Middle frontal gyrus (tissue), 1 donor: Measurements from ENCODE around the gene TMEM150C.

Source experiments
- DNase-seq: peaks from one replicate; pipeline ENCODE4 v3.0.0-alpha.2; 2015; ENCODE audit warnings: low spot score; ENCODE audit errors: extremely low spot score

TMEM150C gene

DNA sequence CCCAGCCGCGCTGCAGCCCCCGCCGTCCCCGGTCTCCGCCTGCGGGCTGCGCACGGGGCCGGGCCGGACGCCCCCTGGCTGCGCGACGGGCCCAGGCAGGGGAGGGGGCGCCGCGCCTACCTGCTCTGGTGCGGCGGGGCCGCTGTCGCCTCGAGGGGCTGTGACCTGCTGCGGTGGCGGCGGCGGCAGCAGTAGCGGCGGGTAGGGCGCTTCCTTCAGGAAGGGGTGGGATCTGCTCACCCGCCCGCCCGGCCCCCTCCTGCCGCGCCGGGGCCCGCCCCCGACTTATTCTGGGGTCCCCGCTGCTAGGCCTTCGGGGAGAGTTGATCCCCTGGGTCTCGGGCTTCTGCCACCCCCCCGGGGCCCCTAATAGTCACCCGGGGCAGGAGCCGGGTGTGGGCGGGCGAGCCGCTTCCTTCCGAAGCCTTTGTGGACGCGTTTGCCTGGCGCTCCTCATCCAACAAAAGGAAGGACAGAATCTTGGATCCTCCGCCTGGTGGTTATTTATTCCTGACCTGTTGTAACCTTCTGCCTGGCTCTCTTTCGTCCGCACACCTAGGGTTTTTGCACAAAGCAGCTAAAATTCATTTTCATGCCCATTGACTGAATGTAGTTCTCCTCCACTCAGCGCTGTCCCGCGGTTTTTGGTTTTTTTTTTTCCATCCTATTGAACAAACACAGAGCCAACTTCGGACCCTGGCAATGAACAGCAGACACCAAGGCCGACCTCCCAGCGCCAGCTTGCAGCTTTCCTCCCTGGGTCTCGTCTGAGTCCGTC lies at the start of gene TMEM150C:
Gene TMEM150C, minus strand, starts transcription at position 203 of the 778 bp plus-strand sequence. CDS start 57,331 bp downstream, outside the sequence.
- no peak for DNase-seq

DNA sequence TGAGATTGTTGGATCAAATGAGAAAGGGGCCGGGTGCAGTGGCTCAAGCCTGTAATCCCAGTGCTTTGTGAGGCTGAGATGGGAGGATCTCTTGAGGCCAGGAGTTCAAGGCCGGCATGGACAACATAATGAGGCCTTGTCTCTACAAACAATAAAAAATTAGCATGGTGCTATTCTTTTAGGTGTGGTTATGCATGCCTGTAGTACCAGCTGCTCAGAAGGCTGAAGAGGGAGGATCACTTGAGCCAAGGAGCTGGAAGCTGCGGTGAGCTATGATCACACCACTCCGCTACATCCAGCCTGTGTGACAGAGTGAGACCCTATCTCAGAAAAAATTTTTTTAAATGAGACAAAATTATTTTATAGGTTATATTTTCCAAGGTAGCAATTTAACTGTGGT lies 49.7 kb upstream of the TMEM150C start:
- DNase-seq = no peak

DNA sequence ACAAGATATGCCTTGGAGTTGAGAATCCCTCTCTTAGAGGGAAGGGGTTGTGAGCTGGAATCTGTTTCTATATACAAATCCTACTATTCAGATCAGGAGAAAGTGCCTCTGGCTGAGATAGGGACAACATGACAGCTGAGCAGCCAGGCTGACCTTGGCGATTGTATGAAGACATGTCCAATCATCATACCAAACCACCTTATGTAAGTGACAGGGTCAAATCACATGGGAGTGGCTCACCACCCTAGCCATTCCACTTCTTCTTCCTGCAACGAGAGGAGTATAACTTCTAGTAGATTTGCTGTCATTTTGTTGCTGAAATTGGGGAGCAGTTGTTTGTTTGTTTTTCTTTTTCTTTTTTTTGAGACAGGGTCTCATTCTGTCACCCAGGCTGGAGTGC lies 48.3 kb upstream of the TMEM150C start:
- DNase-seq = no peak

DNA sequence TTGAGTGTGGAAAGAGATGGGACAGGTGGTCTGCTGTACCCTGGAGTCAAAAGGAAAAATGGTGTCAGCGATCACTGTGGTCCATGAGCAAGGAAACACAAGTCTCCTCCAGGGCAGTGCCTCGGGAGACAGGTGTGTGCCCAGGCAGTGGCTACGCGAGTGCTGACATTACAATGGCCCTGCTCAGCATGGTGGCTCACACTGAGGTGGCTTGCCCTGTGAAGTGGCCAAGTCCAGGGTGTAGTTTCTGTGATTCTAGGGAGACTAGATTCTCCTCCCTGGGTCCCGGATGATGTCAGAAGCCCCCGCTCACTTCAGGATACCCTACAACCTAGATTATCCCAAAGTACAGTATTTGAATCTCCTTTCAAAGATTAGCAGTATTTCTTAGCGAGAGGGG lies 44.8 kb upstream of the TMEM150C start:
- no peak for DNase-seq

DNA sequence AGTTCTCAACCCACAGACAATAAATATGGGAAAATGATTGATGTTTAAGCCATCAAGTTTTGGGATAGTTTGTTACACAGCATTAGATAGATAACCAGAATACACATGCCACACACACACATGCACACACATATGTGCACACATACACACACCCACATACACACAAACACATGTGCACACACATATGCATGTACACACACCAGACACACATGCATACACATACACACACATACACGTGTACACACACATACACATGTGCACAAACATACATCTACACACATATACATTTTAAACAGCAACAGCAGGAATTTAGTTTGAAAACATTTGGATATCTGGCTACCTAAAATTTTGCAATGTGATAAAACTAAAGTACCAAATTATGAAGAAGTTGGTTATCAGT lies 42.7 kb upstream of the TMEM150C start:
- no peak for DNase-seq

DNA sequence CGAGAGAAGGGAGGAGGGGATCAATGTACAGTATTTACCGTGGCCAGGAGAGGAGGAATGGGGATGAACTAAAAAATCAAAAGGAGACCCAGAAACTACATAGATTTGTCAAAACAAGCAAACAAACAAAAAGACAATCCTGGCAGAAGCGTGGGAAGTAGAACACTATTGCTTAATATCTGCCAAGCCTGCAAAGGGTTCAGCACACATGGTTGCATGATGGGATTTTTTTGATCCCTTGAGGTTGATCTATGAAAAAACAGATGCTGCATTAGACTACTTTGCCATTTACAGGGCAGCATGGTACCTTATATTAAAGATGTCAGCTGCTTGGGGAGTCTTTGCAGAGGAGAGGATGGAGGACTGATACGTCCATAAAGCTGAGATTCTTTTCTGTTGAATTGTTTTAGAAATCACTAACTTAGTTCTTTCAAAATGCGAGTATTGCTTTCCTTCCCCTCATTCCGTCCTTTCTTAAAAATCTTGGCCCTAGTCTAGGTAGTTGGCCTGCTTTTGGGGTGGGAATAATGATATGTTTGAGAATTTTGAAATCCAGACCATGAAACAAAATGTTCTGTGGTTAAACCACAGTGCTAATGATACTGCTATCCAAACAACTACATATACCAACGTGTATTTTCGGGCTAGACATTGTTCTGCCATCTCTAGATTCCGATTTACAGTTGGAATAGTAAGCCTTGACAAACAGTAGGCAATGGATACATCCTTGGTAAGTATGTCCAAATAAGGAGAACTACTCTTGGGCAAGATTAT lies 39.6 kb upstream of the TMEM150C start:
- DNase-seq = no peak

DNA sequence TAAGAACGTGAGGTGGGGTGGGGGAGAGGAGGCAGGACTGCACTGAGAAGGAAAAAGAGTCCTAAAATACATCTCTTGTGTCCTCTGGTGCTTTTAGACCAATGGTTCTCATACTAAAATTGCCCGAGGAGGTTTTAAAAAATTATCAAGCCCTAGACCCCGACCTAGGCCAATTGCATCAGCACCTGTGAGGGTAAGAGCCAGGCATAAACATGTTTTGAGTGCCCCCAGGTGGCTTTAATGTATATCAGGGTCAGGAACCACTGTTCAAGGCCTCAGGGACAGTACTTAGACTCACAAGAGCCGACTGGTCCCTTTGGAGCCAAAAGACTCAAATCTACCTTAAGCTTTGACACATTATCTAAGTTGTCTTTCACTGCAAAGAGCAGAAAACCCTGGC lies 37.5 kb upstream of the TMEM150C start:
- no peak for DNase-seq

DNA sequence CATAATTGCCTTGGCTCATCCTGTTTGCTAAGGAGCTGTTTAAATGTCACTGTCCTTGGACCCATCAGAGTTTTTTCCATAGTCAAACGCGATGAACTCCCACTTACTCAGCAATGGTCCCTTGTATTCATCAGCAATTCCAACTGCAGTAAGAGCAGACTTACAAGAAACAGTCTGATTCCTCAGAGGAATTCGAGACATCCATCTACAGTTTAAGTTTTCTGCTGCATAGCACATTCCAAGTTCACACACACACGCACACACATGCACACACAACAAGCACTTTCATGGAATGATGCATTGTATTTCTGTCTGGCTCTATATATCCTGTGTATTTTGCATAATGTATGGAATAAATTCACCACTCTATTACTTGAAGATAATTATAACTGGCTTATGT lies 32.7 kb upstream of the TMEM150C start:
- no peak for DNase-seq

DNA sequence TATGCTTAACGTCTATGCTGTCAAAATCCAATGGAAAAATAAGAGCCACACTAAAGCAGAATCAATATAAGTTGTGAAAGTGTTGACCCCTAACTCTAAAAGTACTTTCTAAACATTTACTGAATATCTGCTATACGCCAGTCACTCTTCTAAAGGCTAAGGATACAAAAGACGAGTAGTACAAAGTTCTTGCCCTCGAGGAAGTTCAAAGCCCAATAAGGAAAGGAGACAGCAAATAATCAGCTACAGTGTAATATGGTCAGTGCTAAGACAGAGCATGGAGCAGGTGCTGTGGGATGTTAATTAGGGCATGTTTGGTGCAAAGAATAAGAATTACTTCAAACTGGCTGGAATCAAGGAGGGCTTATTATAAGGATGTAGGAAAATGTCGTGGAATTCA lies 31.6 kb upstream of the TMEM150C start:
- no peak for DNase-seq

DNA sequence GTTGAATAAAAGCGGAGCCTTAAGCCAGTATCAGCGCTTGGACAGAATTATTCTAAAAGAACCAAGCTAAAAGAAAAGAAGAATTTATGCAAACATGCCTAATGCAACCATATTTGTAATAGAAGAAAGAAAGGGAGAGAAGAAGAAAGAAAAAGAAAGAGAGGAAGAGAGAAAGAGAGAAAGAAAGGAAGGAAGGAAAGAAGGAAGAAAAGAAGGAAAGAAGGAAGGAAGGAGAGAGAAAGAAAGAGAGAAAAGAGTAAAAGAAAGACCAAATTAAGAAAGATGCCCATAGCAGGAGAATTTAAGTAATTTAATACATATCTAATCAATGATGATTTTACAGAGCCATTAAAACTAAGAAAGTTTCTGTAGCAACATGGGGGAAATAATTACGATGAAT lies 30.9 kb upstream of the TMEM150C start:
- no peak for DNase-seq

DNA sequence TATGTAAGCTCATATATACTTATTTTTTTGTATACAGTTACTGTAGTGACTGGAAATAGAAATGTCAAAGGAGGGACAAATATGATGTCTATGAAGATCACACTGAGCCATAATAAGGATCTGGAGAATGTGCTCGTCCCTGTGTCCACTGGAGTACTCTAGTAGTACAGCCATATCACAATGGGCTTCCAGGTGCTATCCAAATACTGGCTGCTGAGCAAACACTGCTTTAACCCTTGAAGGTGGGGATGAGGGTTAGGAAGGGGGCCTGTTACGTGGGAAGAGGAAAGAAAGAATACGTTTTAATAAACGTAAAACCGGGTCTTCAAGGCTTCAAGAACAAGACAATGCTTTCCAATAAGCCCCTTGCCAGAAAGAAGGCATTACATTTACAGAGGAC lies 29.8 kb upstream of the TMEM150C start:
- no peak for DNase-seq

DNA sequence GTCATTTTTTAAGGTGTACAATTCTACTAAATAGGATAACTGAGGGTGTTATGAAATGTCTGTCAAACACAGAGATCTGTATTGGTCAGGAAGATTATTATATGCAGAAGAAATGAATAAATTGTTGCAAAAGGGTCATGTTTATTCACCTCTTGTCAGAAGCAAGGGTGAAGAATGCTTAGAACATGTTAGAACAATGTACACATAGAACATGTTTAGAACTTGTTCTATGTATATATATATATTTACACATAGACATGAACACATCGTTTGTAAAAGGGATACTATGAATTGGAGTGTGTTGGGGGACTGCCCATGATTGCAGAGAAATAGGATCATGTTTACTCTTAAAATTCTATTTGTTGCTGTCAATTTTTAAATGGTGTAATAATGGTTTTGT lies 28.0 kb upstream of the TMEM150C start:
- no peak for DNase-seq

DNA sequence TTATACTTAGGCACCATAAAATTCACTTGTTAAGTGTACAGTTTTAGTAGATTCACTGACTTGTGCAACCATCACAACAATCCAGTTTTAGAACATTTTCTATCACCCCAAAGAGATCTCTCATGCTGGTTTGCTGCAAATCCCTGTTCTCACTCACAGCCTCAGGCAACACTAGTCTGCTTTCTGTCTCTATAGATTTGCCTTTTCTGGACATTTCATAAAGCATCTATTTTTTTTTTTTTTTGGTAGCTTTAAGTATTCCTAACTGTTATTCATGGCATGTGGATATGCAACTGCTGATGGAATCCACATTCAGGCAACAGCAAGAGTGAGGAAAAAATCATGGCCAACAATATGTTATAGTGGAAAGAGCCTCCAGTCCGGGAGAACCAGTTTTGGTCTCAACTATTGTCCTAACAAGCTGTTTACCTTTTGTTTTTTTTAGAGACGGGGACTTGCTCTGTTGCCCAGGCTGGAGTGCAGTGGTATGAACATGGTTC lies 27.0 kb upstream of the TMEM150C start:
- no peak for DNase-seq

DNA sequence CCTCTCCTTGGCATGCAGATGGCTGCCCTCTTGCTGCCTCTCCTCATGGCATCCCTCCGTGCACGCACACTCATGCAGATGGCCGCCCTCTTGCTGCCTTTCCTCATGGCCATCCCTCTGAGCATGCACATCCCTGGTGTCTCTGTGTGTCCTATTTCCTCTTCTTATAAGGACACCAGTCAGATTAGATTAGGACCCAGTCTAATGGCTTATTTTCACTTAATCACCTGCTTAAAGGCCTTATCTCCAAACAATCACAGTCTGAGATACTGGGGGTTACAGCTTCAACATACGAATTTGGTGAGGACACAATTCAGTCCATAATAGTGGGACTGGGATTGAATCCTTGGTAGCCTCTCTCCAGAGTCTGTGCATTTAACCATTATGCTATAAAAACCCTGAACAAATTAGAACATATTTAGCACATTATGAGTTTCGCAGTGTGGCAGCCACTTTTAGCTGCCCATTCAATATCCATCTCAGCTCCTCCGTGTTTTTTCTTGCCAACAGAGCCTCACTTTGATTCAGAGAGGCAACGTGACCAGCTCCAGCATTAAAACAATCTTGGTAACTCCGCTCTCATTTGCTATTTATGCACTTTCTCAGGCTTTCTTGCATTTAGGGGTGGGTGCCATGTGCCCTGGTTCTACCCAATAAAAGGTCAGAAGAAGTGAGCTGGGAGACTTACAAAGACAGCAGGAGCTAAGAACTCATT lies 26.2 kb upstream of the TMEM150C start:
- no peak for DNase-seq

DNA sequence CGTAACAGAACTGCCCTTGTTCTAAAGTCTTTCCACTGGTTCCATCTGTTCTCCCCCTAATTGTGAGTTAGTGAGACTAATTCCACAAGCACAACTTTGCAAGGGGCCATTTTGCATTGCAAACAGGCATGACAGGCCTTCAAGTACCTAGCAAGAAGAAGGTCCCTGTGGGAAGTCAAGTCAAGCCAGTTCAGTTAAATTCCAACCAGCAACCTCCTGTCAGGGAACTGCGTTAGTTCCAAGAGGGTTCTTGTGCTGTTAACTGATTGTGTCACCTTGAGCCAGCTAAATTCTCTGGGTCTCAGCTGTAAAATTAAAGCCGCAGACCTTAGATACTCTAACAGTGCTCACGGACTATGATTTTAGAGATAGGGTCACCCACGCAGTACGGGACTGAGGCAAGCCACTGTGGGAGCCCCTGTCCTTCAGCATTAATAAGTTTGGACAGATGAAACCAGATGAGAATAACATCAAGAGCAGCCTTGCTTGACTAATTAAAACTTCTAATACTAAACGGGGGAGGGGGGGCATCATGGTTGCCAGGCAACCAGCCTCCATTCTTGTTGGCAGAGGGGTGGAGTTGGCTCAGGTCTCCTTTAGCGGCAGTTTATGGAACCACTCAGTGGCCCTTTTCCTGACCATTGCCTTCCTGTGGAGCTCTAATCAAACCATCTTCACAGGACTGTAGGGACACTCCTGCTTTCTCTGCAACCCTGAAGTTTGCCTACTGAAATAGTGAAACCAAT lies 24.1 kb upstream of the TMEM150C start:
- DNase-seq = no peak

DNA sequence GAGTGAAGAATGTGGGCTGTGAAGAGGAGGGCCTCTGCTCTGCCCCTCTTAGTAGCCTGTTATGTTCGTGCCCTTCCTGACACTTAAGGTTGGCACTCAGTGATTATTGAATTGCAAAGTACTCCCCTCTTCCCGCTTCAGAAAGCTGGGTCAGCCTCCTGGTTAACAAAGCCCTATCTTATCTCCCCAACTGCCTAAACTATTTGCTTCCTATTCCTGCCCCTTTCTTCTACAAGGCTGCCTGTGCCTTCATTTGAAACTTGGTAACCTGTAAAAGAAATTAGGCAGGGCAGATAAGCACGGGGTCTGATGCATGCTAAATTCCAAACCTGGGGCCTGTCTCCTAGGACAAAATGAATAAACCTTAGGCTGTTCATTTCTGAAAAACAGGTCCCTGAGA lies 23.1 kb upstream of the TMEM150C start:
- no peak for DNase-seq

DNA sequence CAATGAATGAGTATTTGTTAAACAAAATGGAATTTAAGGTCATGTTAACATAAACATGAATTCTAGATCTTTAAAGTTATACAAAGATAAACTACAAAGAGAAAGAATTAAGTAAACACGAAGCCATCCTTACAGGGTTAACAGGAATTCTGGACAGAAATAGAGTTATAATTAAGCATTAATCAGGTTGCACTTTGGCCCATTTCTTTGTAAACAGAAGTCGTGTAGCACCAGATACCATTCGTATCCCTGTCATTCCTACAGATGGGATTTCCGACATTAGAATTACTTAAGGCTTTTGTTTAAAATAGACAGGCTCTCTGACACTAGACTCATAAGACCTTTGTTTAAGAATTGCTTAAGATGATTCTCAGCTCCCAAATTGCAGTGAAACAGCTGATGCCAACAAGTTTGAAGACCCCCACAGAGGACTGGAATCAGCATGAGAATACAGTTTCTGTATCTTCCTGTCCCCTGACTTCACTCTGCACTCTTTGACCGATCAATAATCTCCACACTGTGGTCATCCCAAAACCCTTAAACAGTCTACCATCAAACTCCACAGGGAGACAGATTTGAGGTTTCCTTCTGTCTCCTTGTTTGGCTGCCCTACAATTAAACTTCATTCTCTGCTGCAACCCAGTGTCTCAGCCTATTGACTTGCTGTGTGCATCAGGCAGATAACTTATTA lies 22.3 kb upstream of the TMEM150C start:
- no peak for DNase-seq

DNA sequence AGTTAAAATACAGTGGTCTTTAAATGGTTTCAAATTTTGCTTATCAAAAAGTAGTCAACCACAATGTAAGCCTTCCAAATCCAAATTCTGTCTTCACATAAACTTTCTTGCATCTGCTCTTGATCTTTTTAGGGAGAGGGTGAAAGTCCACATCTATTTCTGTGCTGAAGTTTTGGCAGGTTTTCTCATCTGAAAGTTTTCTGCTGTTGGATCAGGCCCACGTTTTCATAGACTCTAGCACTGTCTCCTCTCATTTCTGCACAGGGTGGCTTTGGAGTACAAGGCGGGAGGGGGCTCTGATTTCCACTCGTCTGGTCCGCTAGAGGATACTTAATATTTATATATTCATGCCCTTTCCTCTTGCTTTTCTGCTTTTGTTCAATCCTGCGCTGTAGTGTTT lies 18.1 kb upstream of the TMEM150C start:
- no peak for DNase-seq

DNA sequence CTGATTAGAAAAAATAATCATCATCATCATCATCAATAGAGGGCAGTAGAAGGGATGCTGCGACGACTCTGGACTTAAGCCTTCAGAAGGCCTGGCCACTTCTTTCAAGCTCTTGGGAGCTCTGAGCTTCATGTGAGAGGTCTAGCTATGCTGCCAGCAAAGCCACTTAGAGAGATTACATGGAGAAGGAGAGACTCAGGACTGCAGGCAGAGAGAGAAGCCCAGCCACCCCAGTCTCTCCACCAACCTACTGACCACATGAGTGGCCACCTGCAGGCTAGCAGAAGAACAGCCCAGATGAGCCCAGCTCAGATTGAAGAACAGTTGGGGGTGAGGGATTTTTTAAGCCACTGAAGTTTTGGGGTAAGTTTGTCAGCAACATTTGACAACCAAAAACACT lies 17.1 kb upstream of the TMEM150C start:
- no peak for DNase-seq

DNA sequence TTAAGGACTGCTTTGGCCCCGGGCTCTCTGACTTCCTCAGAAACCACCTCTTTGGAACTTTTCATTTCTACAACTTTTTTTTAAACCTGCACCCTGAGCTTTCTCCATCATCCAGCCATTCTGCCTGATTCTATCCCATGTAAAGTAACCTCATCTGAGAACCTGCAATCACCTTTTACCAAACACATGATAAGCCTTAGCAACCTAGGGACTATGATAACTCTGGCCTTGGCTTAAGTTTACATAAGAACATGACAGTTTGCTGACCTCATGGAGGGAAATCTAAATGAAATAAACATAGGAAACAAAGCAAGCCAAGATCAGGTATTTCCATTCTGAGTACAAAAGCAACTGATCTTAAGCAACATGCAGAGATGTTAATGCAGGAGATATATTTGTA lies 15.7 kb upstream of the TMEM150C start:
- DNase-seq = no peak

DNA sequence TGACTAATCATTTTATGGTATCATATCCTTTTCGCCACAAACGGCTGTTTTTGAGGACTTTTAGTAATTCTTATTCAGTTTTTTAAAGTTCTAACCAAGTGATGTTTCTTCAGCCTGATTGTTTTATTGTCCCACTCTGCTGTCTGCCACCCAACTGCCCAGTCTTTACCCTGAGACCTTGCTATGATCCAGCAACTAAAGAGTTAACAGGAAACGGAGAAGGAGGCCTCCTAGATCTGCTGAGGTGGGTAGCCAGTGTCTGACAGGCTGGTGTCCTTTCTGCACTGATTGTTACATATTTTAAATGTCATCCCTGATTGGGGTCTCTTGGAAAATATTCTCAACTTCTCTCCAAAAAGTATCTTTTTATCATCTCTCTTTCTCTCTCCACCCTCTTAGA lies 7.9 kb upstream of the TMEM150C start:
- DNase-seq = no peak
